Measurements from ENCODE around the gene GPRIN2. TPM values are rescaled to one million over a fixed set of nuclear protein-coding genes. Genes with fewer than 3 reads are reported as not detected.

Gene GPRIN2
- total RNA-seq, 3 donors from 2014 or later: 5.9 to 6.9 TPM; not detected in 1

- peak in 1 of 2 donors; percentile 51 for DNase-seq (ENCODE audit: low spot score in 2 of 2)
- intact Hi-C loops (cut with DNase I; ENCODE audit: low total_unique reads): no loop called here
- no peaks in the 10 kb centered on the region for H3K4me1 ChIP-seq
- TF ChIP-seq CTCF (IDR thresholded peaks at IDR 0.05): no peak
- TF ChIP-seq POLR2AphosphoS5 (IDR thresholded peaks at IDR 0.05): no peak
- no peak for TF ChIP-seq POLR2A (IDR thresholded peaks at IDR 0.05)
- no peaks in the 10 kb centered on the region for H3K27me3 ChIP-seq
- no peak overlapping the region for H3K27ac ChIP-seq
- no peak overlapping the region for H3K4me3 ChIP-seq
- no peaks in the 10 kb centered on the region for H3K9me3 ChIP-seq
- no peaks in the 10 kb centered on the region for H3K36me3 ChIP-seq
Measured at GRCh38 chr10:46549171-46550075, 7.0 kb downstream of the GPRIN2 start.

DNA sequence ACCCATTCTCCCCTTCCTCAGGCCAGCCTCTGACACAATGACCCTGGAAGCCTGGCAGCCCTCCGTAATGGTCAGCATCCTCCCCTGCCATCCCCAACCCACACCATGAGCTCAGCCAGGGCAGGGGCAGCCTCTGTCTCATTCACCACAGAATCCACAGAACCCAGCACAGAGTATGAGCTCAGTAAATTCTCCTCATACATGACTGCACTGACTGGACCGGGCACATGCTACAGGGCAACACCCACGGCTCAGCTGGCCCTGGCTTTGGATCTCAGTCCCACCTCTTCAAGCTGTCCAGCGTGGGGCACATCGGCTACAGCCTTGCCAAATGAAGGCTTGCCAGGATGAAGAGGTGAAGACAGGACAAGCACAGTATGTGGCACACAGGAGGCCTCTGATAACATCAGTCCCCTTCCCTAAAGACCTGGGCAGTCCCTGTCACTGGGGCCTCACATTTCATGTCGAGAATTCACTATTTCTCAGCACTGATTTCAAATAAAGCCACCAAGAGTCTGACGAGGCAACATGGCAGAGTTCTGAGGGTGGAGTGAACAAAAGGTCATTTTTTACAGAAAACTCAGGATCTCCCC is 7.9 kb downstream of the GPRIN2 start:
- no peaks in the 10 kb centered on the region for H3K36me3 ChIP-seq
- H3K9me3 ChIP-seq: no peaks in the 10 kb centered on the region
- H3K4me1 ChIP-seq: no peaks in the 10 kb centered on the region
- peak in 1 of 2 donors; percentile 50 for DNase-seq (ENCODE audit: low spot score in 2 of 2)
- TF ChIP-seq CTCF (IDR thresholded peaks at IDR 0.05) (no peak), POLR2AphosphoS5 (IDR thresholded peaks at IDR 0.05) (no peak), POLR2A (IDR thresholded peaks at IDR 0.05) (no peak)
- H3K4me3 ChIP-seq: no peak overlapping the region
- H3K27ac ChIP-seq: no peak overlapping the region
- intact Hi-C loops (cut with DNase I; ENCODE audit: low total_unique reads): no loop called here
- H3K27me3 ChIP-seq: no peaks in the 10 kb centered on the region

DNA sequence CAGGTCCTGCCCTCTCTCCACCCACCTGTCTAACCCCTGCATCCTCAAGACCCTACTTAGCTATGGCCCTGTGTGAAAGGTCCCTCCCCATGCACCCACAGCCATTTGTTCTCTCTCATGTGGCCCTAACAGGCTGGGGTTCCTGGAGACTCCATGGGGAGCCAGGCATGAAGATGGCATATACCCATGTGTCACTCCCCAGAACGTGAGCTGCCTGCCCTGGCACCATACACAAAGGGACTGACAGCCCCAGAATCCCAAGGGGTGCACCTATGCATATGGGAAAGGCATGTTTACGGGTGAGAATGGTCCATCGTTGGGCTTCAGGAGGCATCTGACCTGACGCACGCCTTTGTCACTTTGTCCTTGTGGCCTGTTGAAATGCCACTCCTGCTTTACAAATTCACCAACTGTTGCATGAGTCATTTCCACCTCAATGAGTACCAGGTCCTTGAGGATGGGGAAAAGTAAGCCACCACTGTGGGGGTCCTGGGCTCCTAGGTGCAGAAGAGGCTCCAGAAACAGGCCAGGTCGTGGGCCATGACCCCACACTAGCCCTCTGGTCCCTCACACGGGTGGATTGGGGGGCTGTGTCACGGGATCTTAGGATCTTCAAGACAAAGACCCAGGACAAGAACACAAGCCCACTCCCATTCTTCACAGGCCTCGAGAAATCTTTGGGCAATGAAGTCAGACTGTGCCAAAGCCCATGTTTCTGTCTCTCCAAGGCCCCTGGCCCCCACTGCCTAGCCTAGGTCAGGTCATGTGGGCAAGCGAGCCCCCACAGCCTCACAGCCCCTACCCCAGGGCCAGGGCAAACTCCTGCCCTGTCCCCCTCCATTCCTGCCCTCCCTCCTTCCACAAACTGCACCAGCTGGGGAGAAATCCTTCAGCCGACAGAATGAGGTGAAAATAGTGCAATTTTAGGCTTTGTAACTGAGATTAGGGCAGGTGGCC is 8.6 kb downstream of the GPRIN2 start:
- Histone ChIP-seq H3K4me3 (no peak overlapping the region), H3K36me3 (no peaks in the 10 kb centered on the region), H3K27ac (no peak overlapping the region), H3K9me3 (no peaks in the 10 kb centered on the region), H3K4me1 (no peaks in the 10 kb centered on the region), H3K27me3 (no peaks in the 10 kb centered on the region)
- peak in 1 of 2 donors; percentile 51 for DNase-seq (ENCODE audit: low spot score in 2 of 2)
- no peak for TF ChIP-seq POLR2A (IDR thresholded peaks at IDR 0.05)
- no peak for TF ChIP-seq POLR2AphosphoS5 (IDR thresholded peaks at IDR 0.05)
- intact Hi-C loops (cut with DNase I; ENCODE audit: low total_unique reads): no loop called here

DNA sequence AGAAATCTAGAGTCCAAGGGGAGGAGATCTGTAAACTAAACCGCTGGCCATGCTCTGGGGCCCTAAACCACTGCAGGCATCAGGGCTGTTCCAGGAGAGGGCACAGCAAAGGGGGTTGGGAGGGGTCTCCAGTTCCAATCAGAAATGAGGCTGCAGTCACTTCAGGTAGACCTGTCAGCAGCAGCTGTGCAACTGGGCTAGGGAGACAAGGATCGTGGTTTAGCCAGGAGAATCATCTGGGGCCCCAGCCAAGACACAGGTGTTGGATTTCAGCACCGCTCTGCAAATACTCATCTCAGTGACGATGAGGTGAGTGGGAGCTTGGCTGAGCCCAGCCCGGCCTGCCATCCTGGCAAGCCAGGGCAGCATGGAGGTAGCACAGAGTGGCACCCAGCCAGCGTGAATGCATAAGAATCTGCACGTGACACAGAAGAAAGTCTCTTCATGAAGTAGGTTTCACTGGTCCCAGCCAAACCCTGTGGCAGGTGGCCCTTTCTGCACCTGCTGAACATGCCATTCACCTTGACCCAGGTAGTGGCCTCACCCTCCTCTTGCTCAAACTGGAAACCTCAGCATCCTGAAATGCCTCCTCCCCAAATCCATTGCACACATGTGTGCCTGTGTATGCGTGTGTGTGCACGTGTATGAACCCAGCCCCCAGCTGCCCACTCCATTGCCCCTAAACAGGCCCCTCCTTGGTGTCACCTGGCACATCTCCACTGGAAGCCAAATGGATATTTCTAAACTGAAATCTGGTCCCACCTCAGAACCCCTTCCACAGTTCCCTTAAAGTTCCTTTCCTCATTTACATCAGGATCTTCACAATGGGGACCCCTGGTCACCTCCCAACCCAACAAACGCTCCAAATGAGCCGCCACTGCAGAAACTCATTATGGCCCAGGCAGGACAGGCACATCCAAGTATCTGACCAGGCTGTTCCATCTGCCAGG is 9.6 kb downstream of the GPRIN2 start:
- TF ChIP-seq CTCF (IDR thresholded peaks at IDR 0.05) (no peak), POLR2A (IDR thresholded peaks at IDR 0.05) (no peak), POLR2AphosphoS5 (IDR thresholded peaks at IDR 0.05) (no peak)
- Histone ChIP-seq H3K27me3 (no peaks in the 10 kb centered on the region), H3K9me3 (no peaks in the 10 kb centered on the region), H3K4me1 (no peaks in the 10 kb centered on the region), H3K27ac (no peak overlapping the region), H3K4me3 (no peak overlapping the region), H3K36me3 (no peaks in the 10 kb centered on the region)
- peak; percentile 47 to 61 for DNase-seq (ENCODE audit: low spot score in 2 of 2)
- intact Hi-C loops (cut with DNase I; ENCODE audit: low total_unique reads): no loop called here
